ENCODE data around the gene FYB2.

DNA sequence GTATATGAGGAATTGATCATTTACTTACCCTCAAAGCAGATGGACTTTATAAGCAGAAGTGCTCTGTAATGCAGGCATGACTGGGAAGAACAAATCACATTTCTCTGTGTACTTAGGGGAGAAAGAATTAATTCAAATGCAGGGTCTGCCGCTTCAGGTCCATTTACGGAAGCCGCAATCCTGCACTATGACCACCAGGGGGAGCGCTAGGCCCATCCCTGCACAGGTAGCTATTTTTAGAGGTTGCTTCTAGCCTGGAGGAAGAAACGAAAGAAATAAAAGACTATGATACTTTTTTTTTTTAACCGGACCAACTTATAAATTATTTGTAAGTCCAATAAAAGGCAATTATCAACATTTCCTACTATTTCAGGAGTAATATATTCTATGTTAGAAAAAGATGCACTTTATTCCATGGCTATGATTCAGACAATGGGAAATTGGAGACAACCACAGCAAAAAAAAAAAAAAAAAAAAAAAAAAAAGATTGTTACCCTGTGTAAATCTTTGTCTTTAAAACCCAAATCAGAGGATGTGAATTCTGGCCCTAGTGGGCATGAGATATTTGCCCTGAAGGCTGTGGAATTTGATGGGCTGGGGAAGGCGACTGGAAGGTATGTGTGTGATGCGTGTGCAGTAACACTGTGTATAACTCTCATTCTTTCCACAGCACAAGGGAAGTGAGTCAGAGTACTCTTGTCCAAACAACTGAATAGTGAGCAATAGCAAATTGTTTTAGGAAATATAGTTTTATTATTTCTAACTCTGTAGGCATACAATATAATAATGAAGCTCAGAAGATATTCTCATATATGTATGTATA is 12.9 kb upstream of the FYB2 start:
- TF ChIP-seq, protein P1, sequence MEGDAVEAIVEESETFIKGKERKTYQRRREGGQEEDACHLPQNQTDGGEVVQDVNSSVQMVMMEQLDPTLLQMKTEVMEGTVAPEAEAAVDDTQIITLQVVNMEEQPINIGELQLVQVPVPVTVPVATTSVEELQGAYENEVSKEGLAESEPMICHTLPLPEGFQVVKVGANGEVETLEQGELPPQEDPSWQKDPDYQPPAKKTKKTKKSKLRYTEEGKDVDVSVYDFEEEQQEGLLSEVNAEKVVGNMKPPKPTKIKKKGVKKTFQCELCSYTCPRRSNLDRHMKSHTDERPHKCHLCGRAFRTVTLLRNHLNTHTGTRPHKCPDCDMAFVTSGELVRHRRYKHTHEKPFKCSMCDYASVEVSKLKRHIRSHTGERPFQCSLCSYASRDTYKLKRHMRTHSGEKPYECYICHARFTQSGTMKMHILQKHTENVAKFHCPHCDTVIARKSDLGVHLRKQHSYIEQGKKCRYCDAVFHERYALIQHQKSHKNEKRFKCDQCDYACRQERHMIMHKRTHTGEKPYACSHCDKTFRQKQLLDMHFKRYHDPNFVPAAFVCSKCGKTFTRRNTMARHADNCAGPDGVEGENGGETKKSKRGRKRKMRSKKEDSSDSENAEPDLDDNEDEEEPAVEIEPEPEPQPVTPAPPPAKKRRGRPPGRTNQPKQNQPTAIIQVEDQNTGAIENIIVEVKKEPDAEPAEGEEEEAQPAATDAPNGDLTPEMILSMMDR (IDR thresholded peaks at IDR 0.05) = peak; percentile 97
- no peak for TF ChIP-seq ZFX (IDR thresholded peaks at IDR 0.05; ENCODE audit: borderline replicate concordance)

Data from 22Rv1 (cell line).